Ammon's horn (tissue), 1 donor: Measurements from ENCODE around the gene CRYGS.
"Not testable (repeated sequence)": the region's sequence is repeated elsewhere in the genome, so short reads cannot be mapped to it uniquely, and the experiment has no call there.

Experiments
- DNase-seq: peaks from one replicate; pipeline ENCODE4 v3.0.0-alpha.2; 2016; ENCODE audit warnings: low spot score

Gene CRYGS

GRCh38 chr3:186552408-186553031 lies 8.3 kb upstream of the CRYGS start:
- no peak for DNase-seq

DNA sequence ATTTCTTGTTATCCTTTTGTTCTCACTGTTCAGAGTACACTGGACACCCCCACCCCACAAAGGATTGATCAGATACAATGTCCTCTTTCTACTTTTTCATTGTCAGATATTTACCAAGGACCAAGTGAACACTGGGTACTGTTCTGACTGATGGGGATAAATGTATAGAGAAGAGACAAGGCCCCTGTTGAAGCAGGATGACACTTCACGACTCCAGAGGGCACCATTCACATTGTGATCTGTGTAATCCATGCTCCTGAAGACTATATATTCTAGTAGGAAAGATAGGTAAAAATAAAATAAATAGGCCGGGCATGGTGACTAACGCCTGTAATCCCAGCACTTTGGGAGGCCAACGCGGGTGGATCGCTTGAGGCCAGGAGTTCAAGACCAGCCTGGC lies 7.2 kb upstream of the CRYGS start:
- no peak for DNase-seq

GRCh38 chr3:186549497-186549896 lies 5.3 kb upstream of the CRYGS start:
- DNase-seq, result no peak

- DNase-seq, result no peak
Measured at GRCh38 chr3:186540835-186541226, 3.3 kb downstream of the CRYGS start.

GRCh38 chr3:186540221-186540834 lies 3.9 kb downstream of the CRYGS start:
- DNase-seq, result peak; percentile 83

DNA sequence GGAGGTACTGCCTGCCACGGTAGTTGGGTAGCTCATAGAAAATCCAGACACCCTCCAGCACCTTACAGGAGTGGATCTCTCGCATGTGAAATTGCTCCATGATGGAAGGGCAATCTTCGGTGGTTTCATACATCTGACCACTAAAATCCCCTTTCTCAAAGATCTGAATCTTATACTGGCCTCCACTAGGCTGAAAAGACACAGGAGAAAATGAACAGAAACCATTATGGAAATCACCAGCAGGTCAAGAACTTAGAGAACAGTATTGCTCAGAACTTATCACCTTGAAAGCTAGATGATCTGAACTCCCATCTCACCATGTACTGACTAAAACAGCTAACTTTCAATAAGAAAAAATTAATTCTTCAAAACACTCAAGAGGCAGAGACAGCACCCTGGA lies 5.4 kb downstream of the CRYGS start:
- no peak for DNase-seq

- DNase-seq, result no peak
Measured at GRCh38 chr3:186536883-186537844, 7.0 kb downstream of the CRYGS start.

GRCh38 chr3:186534113-186534669 lies 10.0 kb downstream of the CRYGS start:
- DNase-seq, result peak; percentile 36

DNA sequence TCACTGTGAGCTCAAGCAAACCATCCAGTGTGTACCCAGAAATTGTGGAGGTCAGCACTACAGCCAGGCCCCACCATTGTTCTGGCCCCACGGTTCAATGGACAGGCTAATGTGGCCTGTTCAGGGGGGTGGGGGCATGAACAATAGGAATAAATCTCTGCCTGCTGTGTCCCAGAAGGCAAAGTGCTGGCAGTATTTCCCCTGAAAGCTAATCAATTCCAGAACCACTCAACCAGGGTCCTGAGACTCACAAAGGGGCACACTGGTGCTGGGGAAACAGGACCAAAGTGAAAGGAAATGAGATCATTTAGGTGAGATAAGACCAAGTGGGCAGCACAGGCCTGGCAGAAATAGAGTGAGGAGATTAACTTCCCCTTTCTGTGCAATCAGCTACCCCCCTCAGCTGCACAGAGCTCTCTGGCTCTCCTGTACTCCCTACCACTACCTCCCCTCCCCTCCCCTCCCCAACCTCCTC lies 11.5 kb downstream of the CRYGS start:
- no peak for DNase-seq

- DNase-seq, result not testable (repeated sequence)
Measured at GRCh38 chr3:186531694-186532093, 12.5 kb downstream of the CRYGS start.

DNA sequence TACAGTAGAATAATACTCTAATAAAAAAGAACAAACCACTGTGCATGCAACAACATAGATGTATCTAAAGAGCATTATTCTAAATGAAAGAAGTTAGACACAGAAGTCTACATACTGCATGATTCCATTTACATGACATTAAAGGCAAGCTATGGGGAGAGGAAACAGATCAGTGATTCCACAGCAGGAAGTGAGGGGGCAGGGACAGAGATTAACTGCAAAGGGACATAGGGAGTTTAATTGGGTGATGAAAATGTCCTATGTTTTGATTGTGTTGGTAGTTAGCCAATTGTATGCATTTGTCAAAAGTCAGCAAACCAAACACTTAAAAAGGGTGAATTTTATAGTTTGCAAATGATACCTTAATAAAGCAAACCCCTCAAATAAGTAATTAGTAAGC lies 13.8 kb downstream of the CRYGS start:
- DNase-seq, result no peak

DNA sequence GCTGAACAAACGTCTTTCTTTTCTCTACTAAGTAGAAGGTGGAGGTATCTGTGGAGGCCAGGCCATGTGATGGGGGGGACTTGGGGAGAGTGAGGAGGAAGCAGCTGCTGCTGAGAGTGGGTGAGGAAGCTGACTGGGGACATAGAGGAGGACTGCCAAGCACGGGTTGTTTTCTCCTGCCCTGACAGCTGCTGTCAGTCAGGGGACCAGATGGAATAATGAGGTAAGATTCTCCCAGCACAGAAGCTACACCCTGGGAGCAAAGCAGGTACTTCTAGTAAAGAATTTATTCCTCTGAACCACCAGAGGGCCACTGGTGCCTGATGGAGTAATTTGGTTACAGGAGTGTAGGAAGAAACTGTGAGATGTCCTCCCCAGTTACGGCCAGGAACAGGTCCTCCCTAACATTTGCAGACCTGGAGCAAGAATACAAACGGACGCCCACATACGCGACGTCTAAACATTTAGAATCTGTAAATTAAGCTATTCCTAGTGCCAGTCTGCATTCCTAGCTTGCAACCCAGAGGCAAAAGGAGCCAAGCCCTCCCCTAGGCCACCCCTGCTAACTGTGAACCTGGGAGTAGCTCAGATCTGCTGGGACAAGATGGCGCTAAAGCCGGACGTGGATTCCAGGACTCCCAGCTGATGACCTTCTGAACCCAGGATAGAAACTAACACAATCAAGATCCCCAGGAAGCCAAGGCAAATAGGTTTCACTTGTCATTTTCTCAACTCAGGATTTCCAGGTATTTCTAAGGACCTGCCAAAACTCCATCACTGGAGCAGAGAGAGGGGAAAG lies 14.8 kb downstream of the CRYGS start:
- DNase-seq, result peak; percentile 55

DNA sequence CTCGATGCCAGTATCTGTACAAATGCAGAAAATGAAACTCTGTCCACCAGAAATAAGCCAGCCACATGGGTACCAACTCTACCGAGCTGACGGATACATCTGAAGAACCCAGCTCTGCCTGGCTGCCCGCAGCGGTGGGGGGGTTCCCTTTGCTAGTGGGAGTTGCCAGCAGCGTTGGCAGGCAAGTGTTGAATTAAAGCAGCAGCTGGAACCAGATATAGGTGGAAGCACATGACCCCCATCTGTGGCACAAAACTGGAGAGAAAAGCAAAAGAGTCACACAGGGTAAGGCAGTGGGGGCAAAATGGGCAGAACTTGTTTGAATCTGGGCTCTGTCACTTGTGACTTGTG lies 17.9 kb downstream of the CRYGS start:
- no peak for DNase-seq

GRCh38 chr3:186525369-186526255 lies 18.6 kb downstream of the CRYGS start:
- no peak for DNase-seq

DNA sequence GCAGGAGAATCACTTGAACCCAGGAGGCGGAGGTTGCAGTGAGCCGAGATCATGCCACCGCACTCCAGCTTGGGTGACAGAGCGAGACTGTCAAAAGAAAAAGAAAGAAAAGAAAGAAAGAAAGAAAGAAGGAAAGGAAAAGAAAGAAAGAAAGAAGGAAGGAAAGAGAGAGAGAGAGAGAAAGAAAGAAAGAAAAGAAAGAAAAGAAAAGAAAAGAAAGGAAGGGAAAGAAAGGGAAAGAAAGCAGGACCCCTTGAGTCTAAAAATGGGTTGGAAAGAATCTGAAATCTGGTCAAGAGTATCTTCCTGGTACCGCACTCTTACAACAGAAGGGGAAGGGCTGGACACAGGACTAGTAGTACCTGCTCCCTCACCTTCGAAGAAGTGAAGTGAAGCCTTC lies 19.6 kb downstream of the CRYGS start:
- no peak for DNase-seq

DNA sequence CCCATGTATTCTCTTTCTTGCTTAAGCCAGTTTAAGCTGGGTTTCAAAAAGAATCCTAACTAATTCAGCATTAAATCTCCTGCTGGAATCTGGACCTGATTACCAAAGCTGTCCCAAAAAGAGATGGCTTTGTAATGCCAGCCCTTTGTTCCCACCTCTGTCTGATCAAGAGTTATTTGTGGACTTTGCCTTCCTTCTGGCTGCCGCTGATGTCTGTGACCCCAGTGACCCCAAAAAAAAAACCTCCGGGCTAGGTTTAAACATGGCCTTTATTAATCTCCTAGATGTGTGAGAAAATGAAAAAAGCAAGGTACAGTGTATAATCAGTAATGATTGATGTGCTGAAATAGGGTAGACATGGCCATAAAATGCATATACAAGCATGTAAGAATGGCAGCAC lies 20.7 kb downstream of the CRYGS start:
- DNase-seq, result no peak

DNA sequence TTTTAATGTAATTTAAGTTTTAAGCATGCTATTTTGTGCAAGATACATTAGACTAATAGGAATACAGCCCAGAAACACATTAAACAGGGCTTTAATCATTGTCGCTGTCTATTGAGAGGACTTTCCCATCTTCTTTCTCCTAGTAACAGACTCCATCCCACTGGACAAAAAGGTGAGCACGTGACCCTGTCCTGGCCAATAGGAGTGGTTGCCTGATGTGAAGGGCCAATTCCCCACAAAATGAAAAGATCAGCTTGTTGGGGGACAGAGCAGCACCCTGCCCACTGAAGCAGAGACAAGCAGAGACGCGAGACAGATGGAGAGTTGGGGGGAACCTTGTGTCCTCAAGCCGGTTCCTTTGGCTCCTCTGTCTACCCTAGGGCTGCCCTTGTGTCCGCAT lies 21.2 kb downstream of the CRYGS start:
- DNase-seq, result no peak

GRCh38 chr3:186520957-186521842 lies 23.0 kb downstream of the CRYGS start:
- DNase-seq, result no peak

DNA sequence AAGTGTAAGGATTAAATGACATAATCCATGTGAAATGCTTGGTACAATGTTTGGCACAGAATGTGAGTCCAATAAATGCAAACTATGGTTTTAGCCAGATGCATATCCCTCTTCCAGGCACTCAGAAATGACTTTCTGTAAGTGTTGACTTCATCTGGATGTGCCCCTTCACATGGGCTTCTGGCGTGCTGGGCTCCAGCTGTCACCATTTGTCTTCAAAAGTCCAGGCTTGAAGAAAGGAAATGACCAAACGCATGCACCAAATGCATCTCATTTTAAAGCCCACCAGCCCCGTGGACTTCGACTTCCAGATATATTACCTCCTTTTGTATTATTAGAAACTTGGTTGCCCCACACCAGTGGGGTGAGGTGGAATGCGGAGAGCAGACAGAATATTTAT lies 23.7 kb downstream of the CRYGS start:
- DNase-seq, result no peak
